HEK293 (cell line): ENCODE results near the gene NDRG4.

Source experiments
- CTCF ChIA-PET: fragments of 350-600 bp; formaldehyde crosslinking; extraction: SDS; loops from one replicate; lab custom pipeline; 2021; ENCODE audit warnings: antibody characterized with exemption; lab: Yijun Ruan, JAX
- POLR2A ChIA-PET: fragments of 300-600 bp; formaldehyde crosslinking; extraction: SDS; loops from one replicate; lab custom pipeline; 2020; ENCODE audit warnings: antibody characterized with exemption, inconsistent platforms; lab: Yijun Ruan, JAX
- H3K27ac ChIP-seq: fragments of 200-500 bp; sonication (Bioruptor generic); 2 replicates; pipeline ENCODE4 v1.5.1; 2014; ENCODE audit warnings: low read depth, low read length, control low read depth, inconsistent platforms; ENCODE audit errors: extremely low read depth
- H3K36me3 ChIP-seq, 2 experiments: fragments of 200-500 bp in 1 of 2; sonication (Bioruptor generic) in 1 of 2; 1 replicate in 1 of 2; 2 replicates in 1 of 2; pipeline ENCODE4 v1.5.1; 2014 to 2017; ENCODE audit warnings: inconsistent platforms in 2 of 2, low read length in 2 of 2; ENCODE audit not compliant: control insufficient read depth in 2 of 2, insufficient read depth in 1 of 2
- H3K4me1 ChIP-seq: fragments of 200-500 bp; sonication (Bioruptor generic); 2 replicates; pipeline ENCODE4 v1.5.1; 2014; ENCODE audit warnings: mild to moderate bottlenecking, low read length, inconsistent platforms; ENCODE audit not compliant: control insufficient read depth, insufficient read depth
- H3K4me3 ChIP-seq: 2 replicates; pipeline ENCODE4 v1.5.1; 2011; ENCODE audit warnings: low read depth, mild to moderate bottlenecking, control low read depth, low read length, moderate library complexity
- H3K9me3 ChIP-seq: fragments of 200-500 bp; sonication (Bioruptor generic); 2 replicates; pipeline ENCODE4 v1.5.1; 2014; ENCODE audit warnings: low read depth, low read length, inconsistent platforms; ENCODE audit not compliant: control insufficient read depth, insufficient read depth
- AEBP2 ChIP-seq: fragments of 450-650 bp; formaldehyde crosslinking; IDR thresholded peaks from 2 replicates; pipeline ENCODE4 v1.5.1; 2016; ENCODE audit warnings: missing biosample characterization, missing genetic modification characterization, borderline replicate concordance
- FEZF1 ChIP-seq: fragments of 450-650 bp; formaldehyde crosslinking; IDR thresholded peaks from 2 replicates; pipeline ENCODE4 v1.5.1; 2016; ENCODE audit warnings: missing biosample characterization, missing genetic modification characterization
- KLF7 ChIP-seq: fragments of 450-650 bp; formaldehyde crosslinking; IDR thresholded peaks from 2 replicates; pipeline ENCODE4 v1.5.1; 2016; ENCODE audit warnings: missing biosample characterization, missing genetic modification characterization, borderline replicate concordance
- REPIN1 ChIP-seq: fragments of 450-650 bp; formaldehyde crosslinking; IDR thresholded peaks from 2 replicates; pipeline ENCODE4 v1.5.1; 2017; ENCODE audit warnings: missing biosample characterization, missing genetic modification characterization, low read depth
- WT1 ChIP-seq: fragments of 450-650 bp; formaldehyde crosslinking; IDR thresholded peaks from 2 replicates; pipeline ENCODE4 v1.5.1; 2016; ENCODE audit warnings: missing biosample characterization, missing genetic modification characterization
- ZBTB8A ChIP-seq: fragments of 450-650 bp; formaldehyde crosslinking; IDR thresholded peaks from 2 replicates; pipeline ENCODE4 v1.5.1; 2016; ENCODE audit warnings: missing biosample characterization, missing genetic modification characterization
- ZNF19 ChIP-seq: fragments of 450-650 bp; formaldehyde crosslinking; IDR thresholded peaks from 2 replicates; pipeline ENCODE4; 2016; ENCODE audit warnings: missing biosample characterization, missing genetic modification characterization, low read depth
- ZNF423 ChIP-seq: fragments of 450-650 bp; formaldehyde crosslinking; IDR thresholded peaks from 2 replicates; pipeline ENCODE4 v1.5.1; 2016; ENCODE audit warnings: missing biosample characterization, missing genetic modification characterization
- ZNF501 ChIP-seq: fragments of 450-650 bp; formaldehyde crosslinking; IDR thresholded peaks from 2 replicates; pipeline ENCODE4 v1.5.1; 2016; ENCODE audit warnings: missing biosample characterization, missing genetic modification characterization
- ZNF549 ChIP-seq: fragments of 450-650 bp; IDR thresholded peaks from 2 replicates; pipeline ENCODE4 v1.5.1; 2018; ENCODE audit warnings: missing biosample characterization, missing genetic modification characterization, mild to moderate bottlenecking, inconsistent platforms, moderate library complexity
- ZNF664 ChIP-seq: fragments of 450-650 bp; formaldehyde crosslinking; IDR thresholded peaks from 2 replicates; pipeline ENCODE4 v1.5.1; 2016; ENCODE audit warnings: missing biosample characterization, missing genetic modification characterization
- ZSCAN23 ChIP-seq: fragments of 450-650 bp; formaldehyde crosslinking; IDR thresholded peaks from 2 replicates; pipeline ENCODE4 v1.5.1; 2016; ENCODE audit warnings: missing biosample characterization, missing genetic modification characterization
- ZSCAN30 ChIP-seq: fragments of 450-650 bp; IDR thresholded peaks from 2 replicates; pipeline ENCODE4 v1.5.1; 2018; ENCODE audit warnings: missing biosample characterization, mild to moderate bottlenecking, missing genetic modification characterization, moderate library complexity
- TF ChIP-seq, protein P1 (sequence below): fragments of 450-650 bp; formaldehyde crosslinking; IDR thresholded peaks from 2 replicates; pipeline ENCODE4 v1.5.1; 2016; ENCODE audit warnings: missing biosample characterization, missing genetic modification characterization
- TF ChIP-seq, protein P2 (sequence below): fragments of 450-650 bp; formaldehyde crosslinking; IDR thresholded peaks from 2 replicates; pipeline ENCODE4 v1.5.1; 2016; ENCODE audit warnings: missing biosample characterization, missing genetic modification characterization

The NDRG4 gene

DNA sequence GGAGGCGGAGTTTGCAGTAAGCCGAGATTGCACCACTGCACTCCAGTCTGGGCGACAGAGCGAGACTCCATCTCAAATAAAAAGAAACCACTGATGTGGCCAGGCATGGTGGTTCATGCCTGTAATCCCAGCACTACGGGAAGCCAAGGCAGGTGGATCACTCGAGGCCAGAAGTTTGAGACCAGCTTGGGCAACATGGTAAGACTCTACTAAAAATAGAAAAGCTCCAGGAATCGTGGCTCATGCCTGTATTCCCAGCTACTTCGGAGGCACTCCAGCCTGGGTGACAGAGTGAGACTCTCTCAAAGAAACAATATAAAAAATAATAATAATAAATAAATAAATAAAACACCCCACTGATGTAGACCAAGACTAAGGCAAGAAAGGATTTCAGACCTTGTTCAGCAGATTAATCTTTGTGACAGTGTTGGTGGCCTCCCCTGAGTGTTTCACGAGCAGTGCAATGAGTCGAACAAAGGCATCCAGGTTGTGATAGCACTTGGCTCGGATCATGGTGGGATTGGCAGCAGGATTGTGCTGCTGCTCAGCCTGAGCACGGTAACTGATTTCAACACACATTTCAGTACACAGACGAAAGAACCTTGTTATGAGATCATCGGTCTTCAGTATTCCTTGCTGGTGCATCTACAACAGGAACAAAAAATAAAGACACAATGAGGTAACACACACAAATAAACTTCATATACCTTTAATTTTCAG, 34.0 kb downstream of the NDRG4 start:
- ChIA-PET CTCF (no interaction called here), POLR2A (no interaction called here)
- TF ChIP-seq ZNF423 (tag by site-specific recombination) (no peak), WT1 (tag by site-specific recombination) (no peak), FEZF1 (tag by site-specific recombination) (no peak), KLF7 (tag by site-specific recombination) (no peak), ZNF549 (tag by site-specific recombination) (no peak), ZNF19 (tag by site-specific recombination) (no peak)
- TF ChIP-seq, protein P1, sequence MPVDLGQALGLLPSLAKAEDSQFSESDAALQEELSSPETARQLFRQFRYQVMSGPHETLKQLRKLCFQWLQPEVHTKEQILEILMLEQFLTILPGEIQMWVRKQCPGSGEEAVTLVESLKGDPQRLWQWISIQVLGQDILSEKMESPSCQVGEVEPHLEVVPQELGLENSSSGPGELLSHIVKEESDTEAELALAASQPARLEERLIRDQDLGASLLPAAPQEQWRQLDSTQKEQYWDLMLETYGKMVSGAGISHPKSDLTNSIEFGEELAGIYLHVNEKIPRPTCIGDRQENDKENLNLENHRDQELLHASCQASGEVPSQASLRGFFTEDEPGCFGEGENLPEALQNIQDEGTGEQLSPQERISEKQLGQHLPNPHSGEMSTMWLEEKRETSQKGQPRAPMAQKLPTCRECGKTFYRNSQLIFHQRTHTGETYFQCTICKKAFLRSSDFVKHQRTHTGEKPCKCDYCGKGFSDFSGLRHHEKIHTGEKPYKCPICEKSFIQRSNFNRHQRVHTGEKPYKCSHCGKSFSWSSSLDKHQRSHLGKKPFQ = no peak
- TF ChIP-seq, protein P2, sequence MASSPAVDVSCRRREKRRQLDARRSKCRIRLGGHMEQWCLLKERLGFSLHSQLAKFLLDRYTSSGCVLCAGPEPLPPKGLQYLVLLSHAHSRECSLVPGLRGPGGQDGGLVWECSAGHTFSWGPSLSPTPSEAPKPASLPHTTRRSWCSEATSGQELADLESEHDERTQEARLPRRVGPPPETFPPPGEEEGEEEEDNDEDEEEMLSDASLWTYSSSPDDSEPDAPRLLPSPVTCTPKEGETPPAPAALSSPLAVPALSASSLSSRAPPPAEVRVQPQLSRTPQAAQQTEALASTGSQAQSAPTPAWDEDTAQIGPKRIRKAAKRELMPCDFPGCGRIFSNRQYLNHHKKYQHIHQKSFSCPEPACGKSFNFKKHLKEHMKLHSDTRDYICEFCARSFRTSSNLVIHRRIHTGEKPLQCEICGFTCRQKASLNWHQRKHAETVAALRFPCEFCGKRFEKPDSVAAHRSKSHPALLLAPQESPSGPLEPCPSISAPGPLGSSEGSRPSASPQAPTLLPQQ = no peak
- no peaks in the 10 kb centered on the region for H3K4me1 ChIP-seq
- H3K36me3 ChIP-seq = peaks cover 70 to 99% of the 10 kb centered on the region in 2 experiments
- H3K4me3 ChIP-seq = no peak overlapping the region
- no peak overlapping the region for H3K27ac ChIP-seq
- no peaks in the 10 kb centered on the region for H3K9me3 ChIP-seq

GRCh38 chr16:58535100-58535499, 35.2 kb downstream of the NDRG4 start:
- H3K36me3 ChIP-seq = peaks cover 74 to 99% of the 10 kb centered on the region in 2 experiments
- no peak overlapping the region for H3K4me3 ChIP-seq
- no peak overlapping the region for H3K27ac ChIP-seq
- no peaks in the 10 kb centered on the region for H3K4me1 ChIP-seq
- TF ChIP-seq AEBP2 (tag by site-specific recombination) = no peak
- TF ChIP-seq REPIN1 (tag by site-specific recombination) = no peak
- TF ChIP-seq ZNF501 = no peak
- TF ChIP-seq ZSCAN23 = no peak
- no peak for TF ChIP-seq FEZF1 (tag by site-specific recombination)
- ChIA-PET POLR2A (no interaction called here), CTCF (interaction anchor here (1.0 kb wide), 1 partner anchor 13 kb away, joined by 4 read pairs; no protein-coding TSS in a partner anchor)
- no peaks in the 10 kb centered on the region for H3K9me3 ChIP-seq

DNA sequence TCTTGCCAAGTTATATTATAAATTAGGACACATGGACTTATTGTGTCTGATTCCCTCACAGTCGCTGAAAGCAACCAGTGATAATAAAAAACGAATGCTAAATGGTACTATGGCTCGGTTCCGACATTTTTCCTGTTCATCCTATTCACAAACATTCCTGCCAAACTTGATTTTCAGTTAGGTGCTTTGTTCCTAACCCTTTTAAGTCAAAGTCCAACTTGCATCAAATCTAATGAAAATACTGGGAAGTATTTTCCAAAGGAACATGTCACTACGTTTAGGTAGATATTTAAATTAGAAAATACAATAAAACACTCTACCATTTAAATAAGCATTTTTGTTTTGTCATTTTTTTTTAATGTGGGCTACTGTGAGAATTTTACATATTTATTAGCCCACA, 36.3 kb downstream of the NDRG4 start:
- POLR2A ChIA-PET = no interaction called here
- TF ChIP-seq ZNF664 (tag by site-specific recombination) (0 out of 2 replicates have a peak, but pooled peaks have one; percentile 42), ZSCAN30 (tag by site-specific recombination) (no peak), ZBTB8A (tag by site-specific recombination) (no peak)
- TF ChIP-seq, all 188 proteins: peak for 1
- Histone ChIP-seq H3K4me3 (no peak overlapping the region), H3K27ac (no peak overlapping the region), H3K36me3 (peaks cover 76 to 98% of the 10 kb centered on the region in 2 experiments), H3K9me3 (no peaks in the 10 kb centered on the region), H3K4me1 (no peaks in the 10 kb centered on the region)
- CTCF ChIA-PET = interaction anchor here (0.7 kb wide), 2 partner anchors 140 to 1063 kb away, joined by 3 to 4 read pairs; no protein-coding TSS in a partner anchor
